Karpas-422 (cell line): ENCODE data around the gene KDELR3. TPM values are rescaled to one million over a fixed set of nuclear protein-coding genes. Genes with fewer than 3 reads are reported as not detected.

ENCODE experiments used
- DNase-seq: peaks from one replicate; pipeline ENCODE4 v3.0.0-alpha.2; 2015
- H2AFZ ChIP-seq: fragments of 200-600 bp; sonication (generic); 2 replicates; pipeline ENCODE4 v1.6.1; 2014; ENCODE audit warnings: antibody characterized with exemption, low read length, mixed read lengths
- H3K27ac ChIP-seq: fragments of 200-600 bp; sonication (generic); 2 replicates; pipeline ENCODE4 v1.5.1; 2014; ENCODE audit warnings: mild to moderate bottlenecking, low read length, moderate library complexity
- H3K27me3 ChIP-seq: fragments of 200-600 bp; sonication (generic); 2 replicates; pipeline ENCODE4 v1.6.1; 2014; ENCODE audit warnings: low read length, mixed read lengths
- H3K36me3 ChIP-seq: fragments of 200-600 bp; sonication (generic); 2 replicates; pipeline ENCODE4 v1.6.1; 2014; ENCODE audit warnings: low read length, mixed read lengths; ENCODE audit not compliant: insufficient read depth
- H3K4me1 ChIP-seq: fragments of 200-600 bp; sonication (generic); 2 replicates; pipeline ENCODE4 v1.6.1; 2014; ENCODE audit warnings: mild to moderate bottlenecking, low read length, mixed read lengths
- H3K4me2 ChIP-seq: fragments of 200-600 bp; sonication (generic); 2 replicates; pipeline ENCODE4 v1.6.1; 2014; ENCODE audit warnings: low read length, low read depth, mild to moderate bottlenecking; ENCODE audit not compliant: poor library complexity, severe bottlenecking
- H3K4me3 ChIP-seq: fragments of 200-600 bp; sonication (generic); 2 replicates; pipeline ENCODE4 v1.5.1; 2014; ENCODE audit warnings: mild to moderate bottlenecking, antibody characterized with exemption, low read length, mixed read lengths
- H3K79me2 ChIP-seq: fragments of 200-600 bp; sonication (generic); 2 replicates; pipeline ENCODE4 v1.6.1; 2014; ENCODE audit warnings: mild to moderate bottlenecking, low read length, mixed read lengths
- H3K9ac ChIP-seq: fragments of 200-600 bp; sonication (generic); 2 replicates; pipeline ENCODE4 v1.6.0; 2014; ENCODE audit warnings: low read length
- H3K9me2 ChIP-seq: fragments of 200-600 bp; sonication (generic), shearing (Covaris generic); replicated peaks from 2 replicates; pipeline ENCODE4 v1.6.0; 2014; ENCODE audit warnings: mild to moderate bottlenecking, low read length, moderate library complexity; ENCODE audit not compliant: insufficient read depth
- H3K9me3 ChIP-seq: fragments of 300-700, 200-600 bp; sonication (generic); 2 replicates; pipeline ENCODE4 v1.6.1; 2014; ENCODE audit warnings: low read length, mixed read lengths
- H4K20me1 ChIP-seq: fragments of 200-600 bp; sonication (generic); 2 replicates; pipeline ENCODE4 v1.6.1; 2014; ENCODE audit warnings: mild to moderate bottlenecking, antibody characterized with exemption, low read length, low read depth; ENCODE audit not compliant: insufficient read depth
- total RNA-seq: library from RNA; depleted of rRNA; stranded (reverse); fragments of >200 nt; shearing (Covaris generic); gene quantifications from 2 replicates; pipeline ENCODE4 v1.2.3, GENCODE V29; 2014; ENCODE audit warnings: low replicate concordance

KDELR3 gene
- total RNA-seq, 1 experiment from 2014 or later: not detected

DNA sequence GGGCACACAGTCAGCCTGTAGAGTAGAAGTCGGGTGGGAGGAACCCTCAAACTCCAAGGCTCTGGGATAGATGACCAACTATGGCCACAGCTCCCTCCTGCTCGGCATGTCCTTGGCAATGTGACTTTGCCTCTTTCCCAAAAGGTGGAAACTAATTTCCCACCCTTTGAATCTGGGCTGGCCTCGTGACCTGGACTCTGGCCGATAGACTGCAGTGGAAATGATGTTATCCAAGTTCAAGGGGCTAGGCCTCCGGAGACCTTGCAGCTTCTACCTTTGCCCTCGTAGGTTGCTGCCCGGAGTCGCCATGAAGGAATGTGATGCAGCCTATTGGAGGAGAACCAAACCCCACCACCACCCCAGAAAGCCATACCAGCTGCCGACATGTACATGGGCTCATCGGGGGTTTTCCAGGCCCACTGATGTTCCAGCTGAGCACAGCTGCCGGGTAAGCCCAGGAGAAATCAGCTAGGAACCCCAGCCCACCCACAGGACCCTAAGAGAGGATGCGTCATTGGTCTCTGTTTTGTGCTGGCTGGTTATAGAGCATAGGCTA, 43.3 kb upstream of the KDELR3 start:
- Histone ChIP-seq H3K9ac (no peak overlapping the region), H3K79me2 (no peaks in the 10 kb centered on the region), H2AFZ (no peak overlapping the region), H3K4me2 (no peak overlapping the region), H3K36me3 (no peaks in the 10 kb centered on the region), H3K9me3 (no peaks in the 10 kb centered on the region), H4K20me1 (no peaks in the 10 kb centered on the region), H3K4me1 (no peaks in the 10 kb centered on the region), H3K27me3 (no peaks in the 10 kb centered on the region), H3K4me3 (no peak overlapping the region), H3K9me2 (no peaks in the 10 kb centered on the region), H3K27ac (no peak overlapping the region)
- no peak for DNase-seq

DNA sequence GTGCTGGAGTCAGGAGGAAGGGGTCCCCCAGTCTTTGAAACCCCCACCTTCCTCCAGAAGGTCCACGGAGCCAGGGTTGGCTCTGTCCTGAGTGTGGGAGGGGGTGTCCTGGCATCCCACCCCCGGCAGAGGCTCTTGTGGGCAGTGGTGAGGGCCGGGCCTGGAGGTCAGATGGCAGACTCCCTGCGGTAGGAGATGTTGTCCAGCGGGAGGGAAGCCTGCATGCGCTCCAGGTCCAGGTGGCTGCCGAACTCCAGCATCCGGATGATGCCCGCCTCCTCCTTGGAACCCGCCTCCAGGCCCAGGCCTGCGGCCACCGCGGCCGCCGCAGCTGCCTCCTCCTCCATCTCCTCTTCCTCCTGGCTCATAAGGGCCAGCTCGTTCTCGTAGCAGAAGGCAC, 41.3 kb upstream of the KDELR3 start:
- no peak overlapping the region for H2AFZ ChIP-seq
- H3K36me3 ChIP-seq: no peaks in the 10 kb centered on the region
- H3K9ac ChIP-seq: no peak overlapping the region
- no peaks in the 10 kb centered on the region for H3K9me3 ChIP-seq
- DNase-seq: no peak
- H3K79me2 ChIP-seq: no peaks in the 10 kb centered on the region
- no peaks in the 10 kb centered on the region for H4K20me1 ChIP-seq
- H3K4me1 ChIP-seq: no peaks in the 10 kb centered on the region
- H3K27me3 ChIP-seq: no peaks in the 10 kb centered on the region
- H3K9me2 ChIP-seq: no peaks in the 10 kb centered on the region
- H3K4me3 ChIP-seq: no peak overlapping the region
- no peak overlapping the region for H3K4me2 ChIP-seq
- no peak overlapping the region for H3K27ac ChIP-seq

- Histone ChIP-seq H3K9ac (no peak overlapping the region), H3K27me3 (no peaks in the 10 kb centered on the region), H3K4me2 (no peak overlapping the region), H3K4me3 (no peak overlapping the region), H3K9me3 (no peaks in the 10 kb centered on the region), H3K4me1 (no peaks in the 10 kb centered on the region), H3K79me2 (no peaks in the 10 kb centered on the region), H3K27ac (no peak overlapping the region), H3K9me2 (no peaks in the 10 kb centered on the region), H3K36me3 (no peaks in the 10 kb centered on the region), H4K20me1 (no peaks in the 10 kb centered on the region), H2AFZ (no peak overlapping the region)
- no peak for DNase-seq
Measured at GRCh38 chr22:38427465-38427864, 40.4 kb upstream of the KDELR3 start.

DNA sequence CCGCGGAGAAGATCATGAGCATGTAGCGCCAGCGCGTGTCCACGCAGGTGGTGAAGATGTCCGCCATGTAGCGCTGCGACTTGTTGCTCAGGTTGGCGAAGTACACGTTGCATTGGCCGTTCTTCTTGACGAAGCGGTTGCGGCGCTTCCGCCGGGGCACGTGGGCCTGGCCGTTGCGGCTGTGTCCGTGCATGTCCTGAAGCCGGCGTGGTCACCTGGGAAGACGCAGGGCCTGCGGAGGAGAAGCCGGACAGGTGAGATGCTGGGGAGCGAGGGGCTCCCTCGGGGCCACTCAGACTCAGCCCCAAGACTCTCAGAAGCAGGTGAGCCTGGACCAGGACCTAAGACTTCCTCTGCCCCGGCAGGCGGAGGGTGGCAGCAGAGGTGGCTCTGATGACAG, 40.0 kb upstream of the KDELR3 start:
- Histone ChIP-seq H3K9ac (no peak overlapping the region), H3K36me3 (no peaks in the 10 kb centered on the region), H3K79me2 (no peaks in the 10 kb centered on the region), H2AFZ (no peak overlapping the region), H3K4me1 (no peaks in the 10 kb centered on the region), H3K9me2 (no peaks in the 10 kb centered on the region), H3K27me3 (no peaks in the 10 kb centered on the region), H3K4me2 (no peak overlapping the region), H3K4me3 (no peak overlapping the region), H3K27ac (no peak overlapping the region), H4K20me1 (no peaks in the 10 kb centered on the region), H3K9me3 (no peaks in the 10 kb centered on the region)
- no peak for DNase-seq

GRCh38 chr22:38428714-38429113, 39.2 kb upstream of the KDELR3 start:
- no peak for DNase-seq
- no peak overlapping the region for H3K4me2 ChIP-seq
- no peak overlapping the region for H3K4me3 ChIP-seq
- no peaks in the 10 kb centered on the region for H3K4me1 ChIP-seq
- H2AFZ ChIP-seq: no peak overlapping the region
- H4K20me1 ChIP-seq: no peaks in the 10 kb centered on the region
- H3K36me3 ChIP-seq: no peaks in the 10 kb centered on the region
- no peaks in the 10 kb centered on the region for H3K79me2 ChIP-seq
- H3K27ac ChIP-seq: no peak overlapping the region
- no peaks in the 10 kb centered on the region for H3K9me3 ChIP-seq
- H3K9ac ChIP-seq: no peak overlapping the region
- no peaks in the 10 kb centered on the region for H3K27me3 ChIP-seq
- no peaks in the 10 kb centered on the region for H3K9me2 ChIP-seq

GRCh38 chr22:38429499-38430068, 38.3 kb upstream of the KDELR3 start:
- DNase-seq: no peak
- Histone ChIP-seq H3K27ac (no peak overlapping the region), H3K36me3 (no peaks in the 10 kb centered on the region), H3K4me2 (no peak overlapping the region), H3K9me3 (no peaks in the 10 kb centered on the region), H3K9me2 (no peaks in the 10 kb centered on the region), H3K4me3 (no peak overlapping the region), H3K27me3 (no peaks in the 10 kb centered on the region), H3K9ac (no peak overlapping the region), H2AFZ (no peak overlapping the region), H3K4me1 (no peaks in the 10 kb centered on the region), H4K20me1 (no peaks in the 10 kb centered on the region), H3K79me2 (no peaks in the 10 kb centered on the region)

GRCh38 chr22:38431266-38432010, 36.5 kb upstream of the KDELR3 start:
- Histone ChIP-seq H3K4me3 (no peak overlapping the region), H3K9me3 (no peaks in the 10 kb centered on the region), H3K36me3 (no peaks in the 10 kb centered on the region), H3K79me2 (no peaks in the 10 kb centered on the region), H3K27me3 (no peaks in the 10 kb centered on the region), H3K9ac (no peak overlapping the region), H3K9me2 (no peaks in the 10 kb centered on the region), H4K20me1 (no peaks in the 10 kb centered on the region), H2AFZ (no peak overlapping the region), H3K27ac (no peak overlapping the region), H3K4me2 (no peak overlapping the region), H3K4me1 (no peaks in the 10 kb centered on the region)
- no peak for DNase-seq

DNA sequence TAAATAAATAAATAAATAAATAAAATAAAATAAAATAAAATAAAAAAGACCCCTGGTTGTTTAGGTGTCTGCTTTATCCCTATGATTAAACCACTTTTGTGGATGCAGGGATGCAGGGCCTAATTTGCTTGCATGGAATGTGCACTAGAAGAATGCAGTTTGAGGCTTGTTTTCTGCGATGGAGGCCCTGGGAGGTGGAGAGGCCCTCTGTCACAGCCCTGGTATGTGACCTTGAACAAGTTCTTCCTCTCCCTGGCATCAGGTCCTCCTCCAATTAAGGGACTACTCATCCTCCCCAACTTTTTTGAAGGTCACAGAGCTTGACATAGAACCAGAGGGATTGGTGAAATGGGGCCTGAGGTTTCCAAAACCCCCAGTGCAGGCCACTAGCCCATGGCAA, 35.6 kb upstream of the KDELR3 start:
- Histone ChIP-seq H3K27me3 (no peaks in the 10 kb centered on the region), H3K27ac (no peak overlapping the region), H3K9me2 (no peaks in the 10 kb centered on the region), H3K4me1 (no peaks in the 10 kb centered on the region), H4K20me1 (no peaks in the 10 kb centered on the region), H3K79me2 (no peaks in the 10 kb centered on the region), H3K36me3 (no peaks in the 10 kb centered on the region), H3K4me2 (no peak overlapping the region), H2AFZ (no peak overlapping the region), H3K9me3 (no peaks in the 10 kb centered on the region), H3K4me3 (no peak overlapping the region), H3K9ac (no peak overlapping the region)
- no peak for DNase-seq
